ENCODE measurements around the gene OSBPL8.

- TF ChIP-seq SUZ12 (IDR thresholded peaks at IDR 0.05; ENCODE audit: low read length) (no peak), YY1 (IDR thresholded peaks at IDR 0.05; ENCODE audit: low read depth, low read length) (no peak), ZNF274 (IDR thresholded peaks at IDR 0.05; ENCODE audit: borderline replicate concordance, extremely low read depth, low read length) (no peak), MAFK (IDR thresholded peaks at IDR 0.05; ENCODE audit: low read depth, low read length) (no peak), RFX5 (IDR thresholded peaks at IDR 0.05; ENCODE audit: borderline replicate concordance, low read depth, low read length) (no peak), GABPA (IDR thresholded peaks at IDR 0.05; ENCODE audit: borderline replicate concordance, insufficient read depth, low read length) (no peak), CHD2 (IDR thresholded peaks at IDR 0.05; ENCODE audit: low read length) (no peak), JUN (IDR thresholded peaks at IDR 0.05; ENCODE audit: low read depth, low read length) (no peak), POLR2A (IDR thresholded peaks at IDR 0.05; ENCODE audit: control extremely low read depth in 1 of 2, low read depth in 2 of 2, low read length in 2 of 2) (no peak)
- TF ChIP-seq, protein P1, sequence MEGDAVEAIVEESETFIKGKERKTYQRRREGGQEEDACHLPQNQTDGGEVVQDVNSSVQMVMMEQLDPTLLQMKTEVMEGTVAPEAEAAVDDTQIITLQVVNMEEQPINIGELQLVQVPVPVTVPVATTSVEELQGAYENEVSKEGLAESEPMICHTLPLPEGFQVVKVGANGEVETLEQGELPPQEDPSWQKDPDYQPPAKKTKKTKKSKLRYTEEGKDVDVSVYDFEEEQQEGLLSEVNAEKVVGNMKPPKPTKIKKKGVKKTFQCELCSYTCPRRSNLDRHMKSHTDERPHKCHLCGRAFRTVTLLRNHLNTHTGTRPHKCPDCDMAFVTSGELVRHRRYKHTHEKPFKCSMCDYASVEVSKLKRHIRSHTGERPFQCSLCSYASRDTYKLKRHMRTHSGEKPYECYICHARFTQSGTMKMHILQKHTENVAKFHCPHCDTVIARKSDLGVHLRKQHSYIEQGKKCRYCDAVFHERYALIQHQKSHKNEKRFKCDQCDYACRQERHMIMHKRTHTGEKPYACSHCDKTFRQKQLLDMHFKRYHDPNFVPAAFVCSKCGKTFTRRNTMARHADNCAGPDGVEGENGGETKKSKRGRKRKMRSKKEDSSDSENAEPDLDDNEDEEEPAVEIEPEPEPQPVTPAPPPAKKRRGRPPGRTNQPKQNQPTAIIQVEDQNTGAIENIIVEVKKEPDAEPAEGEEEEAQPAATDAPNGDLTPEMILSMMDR (IDR thresholded peaks at IDR 0.05; ENCODE audit: control extremely low read depth in 1 of 3, insufficient read depth in 1 of 3, low read depth in 1 of 3, low read length in 3 of 3), result no peak
- TF ChIP-seq, protein P2, sequence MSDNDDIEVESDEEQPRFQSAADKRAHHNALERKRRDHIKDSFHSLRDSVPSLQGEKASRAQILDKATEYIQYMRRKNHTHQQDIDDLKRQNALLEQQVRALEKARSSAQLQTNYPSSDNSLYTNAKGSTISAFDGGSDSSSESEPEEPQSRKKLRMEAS (IDR thresholded peaks at IDR 0.05), result no peak
Measured at GRCh38 chr12:76374386-76375020, 185.1 kb downstream of the OSBPL8 start.

Measured in H1 (cell line).